Activated naive CD8-positive, alpha-beta T cell treated with anti-CD3 and anti-CD28 coated beads, Interleukin-2, amount 10 ng/mL, durations not matched to agents 7 days and 5 days (primary cell): Measurements from ENCODE around the gene TBC1D14. TPM values are rescaled to one million over a fixed set of nuclear protein-coding genes. Genes with fewer than 3 reads are reported as not detected.

Source experiments
- ATAC-seq: fragments of 150-1000 bp; cut with Tn5 transposase; one replicate; pipeline ENCODE4 v1.10.0; 2021; ENCODE audit warnings: low read depth, moderate library complexity
- POLR2A ChIA-PET: fragments of 350-600 bp; sonication (Branson Sonifier 250); formaldehyde crosslinking; loops from one replicate; lab custom pipeline; 2021; ENCODE audit warnings: antibody characterized with exemption; lab: Charles Lee
- DNase-seq: peaks from one replicate; pipeline ENCODE4 v3.0.0; 2021
- H3K27ac Mint-ChIP-seq: one replicate; pipeline ENCODE4 v1.8.0; 2022; ENCODE audit warnings: mild to moderate bottlenecking, mixed read lengths
- H3K27me3 Mint-ChIP-seq: one replicate; pipeline ENCODE4 v1.8.0; 2022; ENCODE audit warnings: mild to moderate bottlenecking, moderate library complexity, mixed read lengths
- H3K36me3 Mint-ChIP-seq: one replicate; pipeline ENCODE4 v1.8.0; 2021; ENCODE audit warnings: mild to moderate bottlenecking, mixed read lengths
- H3K4me1 Mint-ChIP-seq: one replicate; pipeline ENCODE4 v1.8.0; 2021; ENCODE audit warnings: mixed read lengths
- H3K4me3 Mint-ChIP-seq: one replicate; pipeline ENCODE4 v1.8.0; 2022; ENCODE audit warnings: mild to moderate bottlenecking, moderate library complexity, mixed read lengths
- H3K9me3 Mint-ChIP-seq: one replicate; pipeline ENCODE4 v1.8.0; 2021; ENCODE audit warnings: mixed read lengths
- total RNA-seq, 2 experiments: library from RNA; stranded (reverse); gene quantifications; one replicate each; pipeline ENCODE4 v1.2.3, GENCODE V29; 2021

TBC1D14 gene
- total RNA-seq, 2 experiments from 2014 or later, result 44.5 to 52.3 TPM

- Mint-ChIP-seq H3K4me1 (peaks cover 9% of the 10 kb centered on the region), H3K27ac (no peak overlapping the region), H3K27me3 (no peaks in the 10 kb centered on the region), H3K4me3 (no peak overlapping the region), H3K9me3 (no peaks in the 10 kb centered on the region), H3K36me3 (no peaks in the 10 kb centered on the region)
- POLR2A ChIA-PET, result no interaction called here
- ATAC-seq (no peak), DNase-seq (peak; percentile 3)
These were observed 47.5 kb downstream of the TBC1D14 start for GRCh38 chr4:6957148-6957520.

GRCh38 chr4:6957994-6958393 lies 48.4 kb downstream of the TBC1D14 start:
- ATAC-seq, result no peak
- Mint-ChIP-seq H3K9me3 (no peaks in the 10 kb centered on the region), H3K27me3 (no peaks in the 10 kb centered on the region), H3K4me3 (no peak overlapping the region), H3K27ac (no peak overlapping the region), H3K4me1 (peaks cover 4% of the 10 kb centered on the region), H3K36me3 (no peaks in the 10 kb centered on the region)
- peak; percentile 16 for DNase-seq
- POLR2A ChIA-PET, result no interaction called here

GRCh38 chr4:6959261-6959660 lies 49.6 kb downstream of the TBC1D14 start:
- Mint-ChIP-seq H3K9me3 (no peaks in the 10 kb centered on the region), H3K27ac (no peak overlapping the region), H3K4me1 (peaks cover 8% of the 10 kb centered on the region), H3K36me3 (no peaks in the 10 kb centered on the region), H3K4me3 (no peak overlapping the region), H3K27me3 (no peaks in the 10 kb centered on the region)
- POLR2A ChIA-PET, result no interaction called here
- no peak for DNase-seq
- ATAC-seq, result no peak

GRCh38 chr4:6960154-6960553 lies 50.5 kb downstream of the TBC1D14 start:
- H3K4me1 Mint-ChIP-seq, result peaks cover 10% of the 10 kb centered on the region
- no peaks in the 10 kb centered on the region for H3K36me3 Mint-ChIP-seq
- DNase-seq (no peak), ATAC-seq (no peak)
- H3K27me3 Mint-ChIP-seq, result no peaks in the 10 kb centered on the region
- H3K27ac Mint-ChIP-seq, result no peak overlapping the region
- POLR2A ChIA-PET, result no interaction called here
- H3K4me3 Mint-ChIP-seq, result no peak overlapping the region
- no peaks in the 10 kb centered on the region for H3K9me3 Mint-ChIP-seq

- H3K27ac Mint-ChIP-seq, result no peak overlapping the region
- POLR2A ChIA-PET, result no interaction called here
These were observed 51.2 kb downstream of the TBC1D14 start for GRCh38 chr4:6960628-6961412.

GRCh38 chr4:6961496-6962210 lies 52.0 kb downstream of the TBC1D14 start:
- H3K36me3 Mint-ChIP-seq, result no peaks in the 10 kb centered on the region
- no peaks in the 10 kb centered on the region for H3K9me3 Mint-ChIP-seq
- no peaks in the 10 kb centered on the region for H3K27me3 Mint-ChIP-seq
- no peak for ATAC-seq
- no peak for DNase-seq
- peaks cover 8% of the 10 kb centered on the region for H3K4me1 Mint-ChIP-seq
- POLR2A ChIA-PET, result no interaction called here
- H3K4me3 Mint-ChIP-seq, result no peak overlapping the region
- no peak overlapping the region for H3K27ac Mint-ChIP-seq

More at GRCh38 chr4:6960628-6961412, 51.2 kb downstream of the TBC1D14 start:
- DNase-seq, result no peak
- H3K9me3 Mint-ChIP-seq, result no peaks in the 10 kb centered on the region
- no peak overlapping the region for H3K4me3 Mint-ChIP-seq
- H3K36me3 Mint-ChIP-seq, result no peaks in the 10 kb centered on the region
- H3K4me1 Mint-ChIP-seq, result peaks cover 8% of the 10 kb centered on the region
- ATAC-seq, result no peak
- H3K27me3 Mint-ChIP-seq, result no peaks in the 10 kb centered on the region

- Mint-ChIP-seq H3K4me3 (no peak overlapping the region), H3K27ac (no peak overlapping the region), H3K36me3 (no peaks in the 10 kb centered on the region), H3K27me3 (no peaks in the 10 kb centered on the region), H3K4me1 (peaks cover 8% of the 10 kb centered on the region), H3K9me3 (no peaks in the 10 kb centered on the region)
- POLR2A ChIA-PET, result no interaction called here
- no peak for ATAC-seq
- no peak for DNase-seq
These were observed 52.8 kb downstream of the TBC1D14 start for GRCh38 chr4:6962211-6963041.

- no peak overlapping the region for H3K27ac Mint-ChIP-seq
- H3K4me1 Mint-ChIP-seq, result peaks cover 8% of the 10 kb centered on the region
- no peaks in the 10 kb centered on the region for H3K27me3 Mint-ChIP-seq
- no peak overlapping the region for H3K4me3 Mint-ChIP-seq
- POLR2A ChIA-PET, result no interaction called here
- no peaks in the 10 kb centered on the region for H3K9me3 Mint-ChIP-seq
- ATAC-seq, result no peak
- no peak for DNase-seq
- H3K36me3 Mint-ChIP-seq, result peaks cover 2% of the 10 kb centered on the region
These were observed 53.5 kb downstream of the TBC1D14 start for GRCh38 chr4:6963139-6963611.

GRCh38 chr4:6964858-6965257 lies 55.2 kb downstream of the TBC1D14 start:
- POLR2A ChIA-PET, result interaction anchor here (0.7 kb wide), 1 partner anchor 284 kb away, joined by 3 read pairs; no protein-coding TSS in a partner anchor

GRCh38 chr4:6965329-6965728 lies 55.7 kb downstream of the TBC1D14 start:
- no peak for DNase-seq
- H3K27me3 Mint-ChIP-seq, result no peaks in the 10 kb centered on the region
- POLR2A ChIA-PET, result interaction anchor here (0.7 kb wide), 1 partner anchor 284 kb away, joined by 3 read pairs; no protein-coding TSS in a partner anchor
- H3K9me3 Mint-ChIP-seq, result no peaks in the 10 kb centered on the region
- H3K4me1 Mint-ChIP-seq, result peaks cover 8% of the 10 kb centered on the region
- no peak overlapping the region for H3K4me3 Mint-ChIP-seq
- H3K27ac Mint-ChIP-seq, result no peak overlapping the region
- H3K36me3 Mint-ChIP-seq, result peaks cover 3% of the 10 kb centered on the region
- ATAC-seq, result no peak

More at GRCh38 chr4:6964858-6965257, 55.2 kb downstream of the TBC1D14 start:
- ATAC-seq (no peak), DNase-seq (no peak)
- H3K27me3 Mint-ChIP-seq, result no peaks in the 10 kb centered on the region
- no peak overlapping the region for H3K27ac Mint-ChIP-seq
- peaks cover 3% of the 10 kb centered on the region for H3K36me3 Mint-ChIP-seq
- H3K9me3 Mint-ChIP-seq, result no peaks in the 10 kb centered on the region
- peaks cover 8% of the 10 kb centered on the region for H3K4me1 Mint-ChIP-seq
- no peak overlapping the region for H3K4me3 Mint-ChIP-seq

GRCh38 chr4:6967846-6968340 lies 58.3 kb downstream of the TBC1D14 start:
- Mint-ChIP-seq H3K4me3 (no peak overlapping the region), H3K4me1 (peaks cover 8% of the 10 kb centered on the region), H3K27me3 (no peaks in the 10 kb centered on the region), H3K9me3 (no peaks in the 10 kb centered on the region), H3K27ac (no peak overlapping the region), H3K36me3 (peaks cover 3% of the 10 kb centered on the region)
- ATAC-seq (no peak), DNase-seq (no peak)
- POLR2A ChIA-PET, result no interaction called here

- Mint-ChIP-seq H3K4me3 (no peak overlapping the region), H3K27ac (no peak overlapping the region), H3K9me3 (no peaks in the 10 kb centered on the region), H3K4me1 (peaks cover 8% of the 10 kb centered on the region), H3K36me3 (peaks cover 3% of the 10 kb centered on the region), H3K27me3 (no peaks in the 10 kb centered on the region)
- ATAC-seq (no peak), DNase-seq (no peak)
- POLR2A ChIA-PET, result no interaction called here
These were observed 58.9 kb downstream of the TBC1D14 start for GRCh38 chr4:6968496-6968895.
